Measurements from ENCODE around the gene VANGL2. TPM values are rescaled to one million over a fixed set of nuclear protein-coding genes. Genes with fewer than 3 reads are reported as not detected.

The VANGL2 gene
- total RNA-seq = 10 to 100 TPM in 3 of 7 donors, 1 to 10 TPM in 4; 5.6 to 18.4 (median 10.0) TPM
- polyA plus RNA-seq = 1 to 10 TPM; 7.1 to 8.1 TPM
- long read RNA-seq, donor 1, partial matches to known transcripts = 0 of 1 reads
- long read RNA-seq, donor 1, other reads (novel, unspliced or antisense) = 1 of 1 reads
- long read RNA-seq, donor 2, full-length matches to known transcripts = 2 of 2 reads
- long read RNA-seq, donor 2, partial matches to known transcripts = 0 of 2 reads
- long read RNA-seq, donor 2, other reads (novel, unspliced or antisense) = 0 of 2 reads
- long read RNA-seq, donor 3, full-length matches to known transcripts = 1 of 7 reads
- long read RNA-seq, donor 3, partial matches to known transcripts = 0 of 7 reads
- long read RNA-seq, donor 3, other reads (novel, unspliced or antisense) = 6 of 7 reads

GRCh38 chr1:160400223-160400645 is at the start of gene VANGL2:
Gene VANGL2, plus strand, starts transcription at chr1:160400564. Its CDS starts 15,274 bp downstream, at chr1:160415838.
- 1 to 3% (median 1%) methylated on average over 27 to 34 of the region's 34 CpGs for WGBS, 3 donors
- peak; percentile 83 to 94 (median 92) for DNase-seq
- TF ChIP-seq POLR2A (IDR thresholded peaks at IDR 0.05) (no peak), EP300 (IDR thresholded peaks at IDR 0.05) (no peak), CTCF (IDR thresholded peaks at IDR 0.05) (no peak)
- peak within 1 kb of the TSS; percentile 43 to 85 for H3K27ac ChIP-seq
- no peaks in the 10 kb centered on the region for H3K36me3 ChIP-seq
- no peaks in the 10 kb centered on the region for H3K27me3 ChIP-seq
- intact Hi-C loops (cut with DNase I) = no loop called here
- no peaks in the 10 kb centered on the region for H3K9me3 ChIP-seq
- H3K4me3 ChIP-seq = peak within 1 kb of the TSS; percentile 84
- H3K4me1 ChIP-seq (ENCODE audit: insufficient read depth) = peaks cover 10% of the 10 kb centered on the region

- no peaks in the 10 kb centered on the region for H3K9me3 ChIP-seq
- no peaks in the 10 kb centered on the region for H3K36me3 ChIP-seq
- H3K4me1 ChIP-seq (ENCODE audit: insufficient read depth) = no peaks in the 10 kb centered on the region
- intact Hi-C loops (cut with DNase I) = no loop called here
- no peak overlapping the region for H3K27ac ChIP-seq
- no peak for DNase-seq
- WGBS, 3 donors = 71 to 88% (median 83%) methylated on average over 4 of the region's 4 CpGs
- no peak overlapping the region for H3K4me3 ChIP-seq
- TF ChIP-seq POLR2A (IDR thresholded peaks at IDR 0.05) (no peak), EP300 (IDR thresholded peaks at IDR 0.05) (no peak), CTCF (IDR thresholded peaks at IDR 0.05) (no peak)
- H3K27me3 ChIP-seq = no peaks in the 10 kb centered on the region
Measured at GRCh38 chr1:160351629-160352028, 48.7 kb upstream of the VANGL2 start.

DNA sequence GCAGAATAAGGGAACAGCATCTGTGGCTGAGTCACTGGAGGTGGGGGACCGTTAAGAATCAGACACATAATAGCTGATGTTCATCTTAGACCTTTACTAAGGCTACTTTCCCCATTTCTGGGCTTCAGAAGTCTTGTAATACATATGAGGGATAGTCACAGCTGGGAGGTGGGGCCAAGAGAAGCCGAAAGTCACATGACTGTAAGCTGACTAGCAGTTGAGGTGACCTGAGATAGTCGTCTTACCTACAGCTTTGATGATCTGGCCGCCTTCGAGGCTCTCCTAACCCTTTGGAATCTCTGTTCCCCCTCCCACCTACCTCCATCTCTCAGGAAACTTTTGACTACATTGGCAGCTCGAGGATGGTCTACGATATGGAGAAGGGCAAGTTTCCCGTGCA is 47.8 kb upstream of the VANGL2 start:
- intact Hi-C loops (cut with DNase I) = no loop called here
- Histone ChIP-seq H3K4me1 (ENCODE audit: insufficient read depth) (no peaks in the 10 kb centered on the region), H3K36me3 (no peaks in the 10 kb centered on the region), H3K9me3 (no peaks in the 10 kb centered on the region), H3K27me3 (no peaks in the 10 kb centered on the region), H3K4me3 (no peak overlapping the region), H3K27ac (no peak overlapping the region)
- DNase-seq = no peak
- TF ChIP-seq CTCF (IDR thresholded peaks at IDR 0.05) (no peak), POLR2A (IDR thresholded peaks at IDR 0.05) (no peak), EP300 (IDR thresholded peaks at IDR 0.05) (no peak)
- 88 to 91% (median 89%) methylated on average over 8 of the region's 8 CpGs for WGBS, 3 donors

DNA sequence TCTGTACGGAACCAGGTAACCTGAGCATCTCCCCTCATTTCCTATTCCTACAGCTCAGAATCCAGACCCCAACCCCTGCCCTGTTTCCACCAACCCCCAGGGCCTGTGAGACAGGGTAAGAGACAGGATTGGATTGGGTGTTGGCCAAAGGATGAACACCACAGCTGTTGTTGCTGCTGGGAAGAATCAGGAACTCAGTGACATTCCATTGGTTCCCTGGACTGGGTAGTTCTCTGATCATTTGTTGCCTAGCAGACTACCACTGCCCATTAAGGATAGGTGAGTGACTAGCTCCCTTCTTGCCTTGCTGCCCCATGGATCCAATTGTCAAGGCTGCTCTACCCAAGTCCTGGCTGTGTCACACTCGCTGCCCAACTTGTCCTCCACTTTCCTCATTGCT is 47.1 kb upstream of the VANGL2 start:
- WGBS, 3 donors = 91 to 93% (median 93%) methylated on average over 2 of the region's 2 CpGs
- Histone ChIP-seq H3K4me1 (ENCODE audit: insufficient read depth) (no peaks in the 10 kb centered on the region), H3K4me3 (no peak overlapping the region), H3K27ac (no peak overlapping the region), H3K36me3 (no peaks in the 10 kb centered on the region), H3K9me3 (no peaks in the 10 kb centered on the region), H3K27me3 (no peaks in the 10 kb centered on the region)
- intact Hi-C loops (cut with DNase I) = no loop called here
- TF ChIP-seq CTCF (IDR thresholded peaks at IDR 0.05) (no peak), EP300 (IDR thresholded peaks at IDR 0.05) (no peak), POLR2A (IDR thresholded peaks at IDR 0.05) (no peak)
- no peak for DNase-seq

Measured in ovary (tissue), 10 donors.